ENCODE results near the gene TPPP3.

- TF ChIP-seq SIN3A (IDR thresholded peaks at IDR 0.05; ENCODE audit: borderline replicate concordance, insufficient read depth, low read depth, low read length) (peak; percentile 78; the same call in 1 of the 2 replicates), CTCF (IDR thresholded peaks at IDR 0.05) (peak; percentile 82)
Observed at GRCh38 chr16:67415872-67416793, 22.8 kb upstream of the TPPP3 start, which contains the start of gene ZDHHC1.
